ENCODE data around the gene FRAT1. TPM values are rescaled to one million over a fixed set of nuclear protein-coding genes. Genes with fewer than 3 reads are reported as not detected.

Gene FRAT1
- total RNA-seq, 1 experiment from 2014 or later = 1.7 TPM

- DNase-seq (ENCODE audit: low read depth, low spot score) (no peak), ATAC-seq (no peak)
- H3K4me1 ChIP-seq (ENCODE audit: control insufficient read depth in 1 of 2, insufficient read depth in 2 of 2, low read length in 2 of 2) = no peaks in the 10 kb centered on the region
- H3K27me3 ChIP-seq (ENCODE audit: insufficient read depth, low read length) = no peaks in the 10 kb centered on the region
- no peak overlapping the region for H2AFZ ChIP-seq (ENCODE audit: low read depth, low read length, poor library complexity, severe bottlenecking)
- H4K20me1 ChIP-seq (ENCODE audit: insufficient read depth) = no peaks in the 10 kb centered on the region
- no peak overlapping the region for H3K4me3 ChIP-seq (replicated peaks in 1 of 2; ENCODE audit: low read depth in 1 of 2, low read length in 2 of 2)
- no peaks in the 10 kb centered on the region for H3K79me2 ChIP-seq (ENCODE audit: insufficient read depth, low read length)
- no TSS peak for BruUV-seq (replicated peaks)
- H3K27ac ChIP-seq (ENCODE audit: low read depth, low read length) = no peak overlapping the region
- ChIA-PET POLR2A (no interaction called here), RAD21 (ENCODE audit: low non-redundant PET in 1 of 2, low total read pairs in 2 of 2, uncharacterized antibody in 2 of 2, unreplicated experiment in 2 of 2) (no interaction called here), CTCF (no interaction called here)
- TF ChIP-seq ZNF274 (IDR thresholded peaks at IDR 0.05; ENCODE audit: low read depth, low read length) (no peak), ELF1 (IDR thresholded peaks at IDR 0.05; ENCODE audit: borderline replicate concordance, low read depth) (no peak)
- no peaks in the 10 kb centered on the region for H3K36me3 ChIP-seq (ENCODE audit: control insufficient read depth in 1 of 2, insufficient read depth in 2 of 2, low read length in 2 of 2)
- H3K9me3 ChIP-seq (ENCODE audit: control insufficient read depth in 1 of 2, insufficient read depth in 1 of 2, low read depth in 1 of 2, low read length in 2 of 2) = no peaks in the 10 kb centered on the region
- H3K4me2 ChIP-seq (ENCODE audit: low read length) = no peak overlapping the region
- intact Hi-C loops (cut with micrococcal nuclease) = no loop called here
- H3K9me2 ChIP-seq (ENCODE audit: insufficient read depth) = 0 out of 2 replicates have a peak, but pooled peaks cover 4% of the 10 kb centered on the region
- no peak overlapping the region for H3K9ac ChIP-seq (ENCODE audit: low read length)
Measured at GRCh38 chr10:97307866-97308780, 10.9 kb upstream of the FRAT1 start.

- Histone ChIP-seq H3K4me3 (replicated peaks in 1 of 2; ENCODE audit: low read depth in 1 of 2, low read length in 2 of 2) (no peak overlapping the region), H3K9me2 (ENCODE audit: insufficient read depth) (0 out of 2 replicates have a peak, but pooled peaks cover 4% of the 10 kb centered on the region), H3K27me3 (ENCODE audit: insufficient read depth, low read length) (no peaks in the 10 kb centered on the region), H3K9ac (ENCODE audit: low read length) (no peak overlapping the region), H3K9me3 (ENCODE audit: control insufficient read depth in 1 of 2, insufficient read depth in 1 of 2, low read depth in 1 of 2, low read length in 2 of 2) (no peaks in the 10 kb centered on the region), H4K20me1 (ENCODE audit: insufficient read depth) (no peaks in the 10 kb centered on the region), H3K4me2 (ENCODE audit: low read length) (no peak overlapping the region), H2AFZ (ENCODE audit: low read depth, low read length, poor library complexity, severe bottlenecking) (no peak overlapping the region), H3K36me3 (ENCODE audit: control insufficient read depth in 1 of 2, insufficient read depth in 2 of 2, low read length in 2 of 2) (no peaks in the 10 kb centered on the region), H3K4me1 (ENCODE audit: control insufficient read depth in 1 of 2, insufficient read depth in 2 of 2, low read length in 2 of 2) (no peaks in the 10 kb centered on the region), H3K79me2 (ENCODE audit: insufficient read depth, low read length) (no peaks in the 10 kb centered on the region), H3K27ac (ENCODE audit: low read depth, low read length) (no peak overlapping the region)
- ATAC-seq = no peak
- intact Hi-C loops (cut with micrococcal nuclease) = no loop called here
- ChIA-PET RAD21 (ENCODE audit: low non-redundant PET in 1 of 2, low total read pairs in 2 of 2, uncharacterized antibody in 2 of 2, unreplicated experiment in 2 of 2) (no interaction called here), POLR2A (no interaction called here), CTCF (no interaction called here)
- BruUV-seq (replicated peaks) = no TSS peak
- no peak for DNase-seq (ENCODE audit: low read depth, low spot score)
- TF ChIP-seq SP1 (IDR thresholded peaks at IDR 0.05; ENCODE audit: low read depth) (no peak), EGR1 (IDR thresholded peaks at IDR 0.05; ENCODE audit: low read depth) (no peak), SRF (IDR thresholded peaks at IDR 0.05; ENCODE audit: low read depth) (no peak), ATF3 (IDR thresholded peaks at IDR 0.05) (no peak), ZBTB33 (IDR thresholded peaks at IDR 0.05; ENCODE audit: extremely low read depth, insufficient replicate concordance, low read length) (no peak), EZH2 (IDR thresholded peaks at IDR 0.05) (no peak), ELF1 (IDR thresholded peaks at IDR 0.05; ENCODE audit: borderline replicate concordance, low read depth) (no peak), CEBPB (IDR thresholded peaks at IDR 0.05; ENCODE audit: low read depth) (no peak), REST (IDR thresholded peaks at IDR 0.05; ENCODE audit: low read depth) (no peak), POLR2AphosphoS5 (IDR thresholded peaks at IDR 0.05; ENCODE audit: low read depth, low read length) (no peak), MAX (IDR thresholded peaks at IDR 0.05) (no peak), FOSL1 (IDR thresholded peaks at IDR 0.05; ENCODE audit: low read depth) (no peak), JUND (IDR thresholded peaks at IDR 0.05) (no peak)
Measured at GRCh38 chr10:97311111-97311626, 7.9 kb upstream of the FRAT1 start.

All from HCT116 (cell line).